WTC11 (cell line): ENCODE data around the gene SLU7. TPM values are rescaled to one million over a fixed set of nuclear protein-coding genes. Genes with fewer than 3 reads are reported as not detected.

Experiments used
- ATAC-seq: fragments of 200-7000 bp; cut with Tn5 transposase; 2 replicates; pipeline ENCODE4 v1.10.0; 2021; ENCODE audit warnings: mild to moderate bottlenecking, moderate library complexity
- CTCF ChIA-PET: fragments of 300-600 bp; sonication (Branson Sonifier 250); formaldehyde crosslinking; loops from one replicate; lab custom pipeline; 2021; ENCODE audit warnings: antibody characterized with exemption; lab: Charles Lee
- POLR2A ChIA-PET: fragments of 350-600 bp; sonication (Branson Sonifier 250); formaldehyde crosslinking; loops from one replicate; lab custom pipeline; 2021; ENCODE audit warnings: antibody characterized with exemption; lab: Charles Lee
- DNase-seq: peaks from one replicate; pipeline ENCODE4 v3.0.0; 2021; ENCODE audit warnings: low spot score
- H3K27ac Mint-ChIP-seq: 2 replicates; pipeline ENCODE4 v1.8.0; 2021; ENCODE audit warnings: mixed read lengths
- H3K27me3 Mint-ChIP-seq: 2 replicates; pipeline ENCODE4 v1.8.0; 2021; ENCODE audit warnings: low read depth, mild to moderate bottlenecking, moderate library complexity, mixed read lengths
- H3K36me3 Mint-ChIP-seq: 2 replicates; pipeline ENCODE4 v1.8.0; 2021; ENCODE audit warnings: mixed read lengths
- H3K4me1 Mint-ChIP-seq: 2 replicates; pipeline ENCODE4 v1.8.0; 2022; ENCODE audit warnings: mixed read lengths
- H3K4me3 Mint-ChIP-seq: 2 replicates; pipeline ENCODE4 v1.8.0; 2021; ENCODE audit warnings: mild to moderate bottlenecking, moderate library complexity, mixed read lengths
- H3K9me3 Mint-ChIP-seq: 2 replicates; pipeline ENCODE4 v1.8.0; 2021; ENCODE audit warnings: mixed read lengths
- ATF2 ChIP-seq: sonication (generic); formaldehyde crosslinking; IDR thresholded peaks from 2 replicates; pipeline ENCODE4 v1.8.1; 2022; ENCODE audit warnings: low read depth, missing genetic modification reagents, borderline replicate concordance
- CREM ChIP-seq: sonication (generic); formaldehyde crosslinking; IDR thresholded peaks from 2 replicates; pipeline ENCODE4 v1.8.1; 2022; ENCODE audit warnings: mild to moderate bottlenecking, missing genetic modification reagents, moderate library complexity
- HMGA2 ChIP-seq: fragments of 250-450 bp; sonication (Bioruptor Pico); IDR thresholded peaks from 2 replicates; pipeline ENCODE4 v1.4.0; 2021; ENCODE audit warnings: mild to moderate bottlenecking, moderate library complexity
- IRF2 ChIP-seq: sonication (generic); formaldehyde crosslinking; IDR thresholded peaks from 2 replicates; pipeline ENCODE4 v1.8.0; 2022; ENCODE audit warnings: low read depth, missing genetic modification reagents, borderline replicate concordance
- PRDM15 ChIP-seq: sonication (generic); formaldehyde crosslinking; IDR thresholded peaks from 2 replicates; pipeline ENCODE4 v1.8.0; 2022; ENCODE audit warnings: missing genetic modification reagents
- PRRX2 ChIP-seq: fragments of 250-450 bp; sonication (Bioruptor Pico); IDR thresholded peaks from 2 replicates; pipeline ENCODE4 v1.8.0; 2021; ENCODE audit warnings: mild to moderate bottlenecking
- ZNF121 ChIP-seq: sonication (generic); formaldehyde crosslinking; IDR thresholded peaks from 2 replicates; pipeline ENCODE4 v1.8.0; 2023; ENCODE audit warnings: missing genetic modification reagents
- ZNF396 ChIP-seq: fragments of 250-450 bp; sonication (Bioruptor Pico); IDR thresholded peaks from 2 replicates; pipeline ENCODE4 v1.8.0; 2021; ENCODE audit warnings: mild to moderate bottlenecking, moderate library complexity, borderline replicate concordance
- ZNF423 ChIP-seq: fragments of 250-450 bp; sonication (Bioruptor Pico); IDR thresholded peaks from 2 replicates; pipeline ENCODE4 v2.1.2; 2022; ENCODE audit warnings: mild to moderate bottlenecking, moderate library complexity
- total RNA-seq: library from RNA; stranded (reverse); gene quantifications from 3 replicates; pipeline ENCODE4 v1.2.3, GENCODE V29; 2021
- TF ChIP-seq, protein P1 (sequence below): sonication (generic); formaldehyde crosslinking; IDR thresholded peaks from 2 replicates; pipeline ENCODE4 v1.8.1; 2023; ENCODE audit warnings: mild to moderate bottlenecking, missing genetic modification reagents, moderate library complexity
- TF ChIP-seq, protein P2 (sequence below): sonication (generic); formaldehyde crosslinking; IDR thresholded peaks from 2 replicates; pipeline ENCODE4 v1.8.0; 2023; ENCODE audit warnings: missing genetic modification reagents, mild to moderate bottlenecking, borderline replicate concordance
- TF ChIP-seq, protein P3 (sequence below): fragments of 250-450 bp; sonication (Bioruptor Pico); IDR thresholded peaks from 2 replicates; pipeline ENCODE4 v1.8.0; 2021; ENCODE audit warnings: mild to moderate bottlenecking
- TF ChIP-seq, protein P4 (sequence below): sonication (generic); formaldehyde crosslinking; conservative IDR thresholded peaks from 2 replicates; pipeline ENCODE4 v1.8.1; 2023; ENCODE audit warnings: mild to moderate bottlenecking, low read depth, missing genetic modification reagents, moderate library complexity
- TF ChIP-seq, protein P5 (sequence below): fragments of 250-450 bp; sonication (Bioruptor Pico); IDR thresholded peaks from 2 replicates; pipeline ENCODE4 v2.1.2; 2022; ENCODE audit warnings: mild to moderate bottlenecking, moderate library complexity

The SLU7 gene
- total RNA-seq, 1 experiment from 2014 or later, result 32.5 TPM

DNA sequence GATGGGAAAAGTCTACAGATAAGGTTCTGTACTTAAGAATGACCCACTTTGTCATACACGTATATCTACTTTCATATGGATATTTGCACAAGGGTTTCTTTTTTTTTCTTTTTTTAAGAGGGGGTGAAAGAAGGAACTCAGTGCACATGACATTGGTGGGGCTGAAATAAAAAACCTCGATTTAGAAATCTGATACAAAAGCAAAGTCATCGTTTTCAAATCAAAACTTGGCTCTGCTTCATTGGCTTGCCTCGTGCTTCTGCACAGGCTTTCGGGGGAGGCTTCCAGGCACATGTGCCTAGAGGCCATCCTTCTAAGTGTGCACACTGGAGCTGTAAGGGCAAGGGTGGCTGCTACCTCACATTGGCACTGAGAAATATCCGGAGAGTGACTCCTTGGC lies 33.9 kb upstream of the SLU7 start:
- peaks cover 16% of the 10 kb centered on the region; the same call in 1 of the 2 replicates for H3K9me3 Mint-ChIP-seq
- H3K4me3 Mint-ChIP-seq, result no peak overlapping the region
- no peak overlapping the region for H3K27ac Mint-ChIP-seq
- TF ChIP-seq ZNF396 (CRISPR knock-in tag), result no peak
- no peaks in the 10 kb centered on the region for H3K36me3 Mint-ChIP-seq
- ChIA-PET CTCF (interaction anchor here (3.5 kb wide), 1 partner anchor 14 kb away, joined by 18 read pairs; no protein-coding TSS in a partner anchor), POLR2A (interaction anchor here (0.5 to 0.6 kb wide), 2 partner anchors 10 to 178 kb away, joined by 3 to 4 read pairs; no protein-coding TSS in a partner anchor)
- DNase-seq (no peak), ATAC-seq (no peak)
- H3K4me1 Mint-ChIP-seq, result no peaks in the 10 kb centered on the region
- no peaks in the 10 kb centered on the region; the same call in 1 of the 2 replicates for H3K27me3 Mint-ChIP-seq

- Mint-ChIP-seq H3K27ac (no peak overlapping the region), H3K36me3 (no peaks in the 10 kb centered on the region), H3K4me1 (no peaks in the 10 kb centered on the region), H3K27me3 (no peaks in the 10 kb centered on the region; the same call in 1 of the 2 replicates), H3K4me3 (no peak overlapping the region), H3K9me3 (peaks cover 18% of the 10 kb centered on the region; the same call in 1 of the 2 replicates)
- ChIA-PET POLR2A (interaction anchor here (0.5 kb wide), 1 partner anchor 178 kb away, joined by 3 read pairs; no protein-coding TSS in a partner anchor), CTCF (interaction anchor here (3.5 kb wide), 1 partner anchor 13 kb away, joined by 18 read pairs; no protein-coding TSS in a partner anchor)
- DNase-seq, result no peak
- TF ChIP-seq, protein P1, sequence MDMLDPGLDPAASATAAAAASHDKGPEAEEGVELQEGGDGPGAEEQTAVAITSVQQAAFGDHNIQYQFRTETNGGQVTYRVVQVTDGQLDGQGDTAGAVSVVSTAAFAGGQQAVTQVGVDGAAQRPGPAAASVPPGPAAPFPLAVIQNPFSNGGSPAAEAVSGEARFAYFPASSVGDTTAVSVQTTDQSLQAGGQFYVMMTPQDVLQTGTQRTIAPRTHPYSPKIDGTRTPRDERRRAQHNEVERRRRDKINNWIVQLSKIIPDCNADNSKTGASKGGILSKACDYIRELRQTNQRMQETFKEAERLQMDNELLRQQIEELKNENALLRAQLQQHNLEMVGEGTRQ (CRISPR knock-in tag), result no peak
- no peak for TF ChIP-seq HMGA2 (CRISPR knock-in tag)
- TF ChIP-seq IRF2 (CRISPR knock-in tag), result no peak
- no peak for ATAC-seq
Measured at GRCh38 chr5:160452036-160452435, 33.2 kb upstream of the SLU7 start.

DNA sequence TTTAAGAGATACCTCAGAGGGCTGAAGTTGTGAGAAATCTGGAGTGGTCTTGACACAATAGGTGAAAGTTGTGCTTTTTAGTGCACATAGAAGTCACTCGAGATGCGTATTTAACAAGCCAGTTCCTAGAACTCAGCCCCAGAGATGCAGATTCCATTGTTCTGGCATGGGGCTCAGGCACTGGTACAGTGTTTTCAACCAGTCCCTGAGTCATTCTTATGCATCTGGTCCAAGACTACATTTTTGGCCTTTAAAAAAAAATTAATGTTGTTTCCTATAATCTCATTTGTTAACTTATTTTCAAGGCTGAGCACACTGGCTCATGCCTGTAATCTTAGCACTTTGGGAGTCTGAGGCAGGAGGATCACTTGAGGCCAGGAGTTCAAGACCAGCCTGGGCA lies 32.4 kb upstream of the SLU7 start:
- DNase-seq (no peak), ATAC-seq (no peak)
- H3K9me3 Mint-ChIP-seq, result peaks cover 18% of the 10 kb centered on the region; the same call in 1 of the 2 replicates
- H3K4me3 Mint-ChIP-seq, result no peak overlapping the region
- H3K36me3 Mint-ChIP-seq, result no peaks in the 10 kb centered on the region
- H3K27me3 Mint-ChIP-seq, result no peaks in the 10 kb centered on the region; the same call in 1 of the 2 replicates
- no peak overlapping the region for H3K27ac Mint-ChIP-seq
- POLR2A ChIA-PET, result no interaction called here
- CTCF ChIA-PET, result interaction anchor here (3.5 kb wide), 1 partner anchor 12 kb away, joined by 18 read pairs; no protein-coding TSS in a partner anchor
- H3K4me1 Mint-ChIP-seq, result no peaks in the 10 kb centered on the region
- no peak for TF ChIP-seq PRDM15 (CRISPR knock-in tag)
- TF ChIP-seq, protein P2, sequence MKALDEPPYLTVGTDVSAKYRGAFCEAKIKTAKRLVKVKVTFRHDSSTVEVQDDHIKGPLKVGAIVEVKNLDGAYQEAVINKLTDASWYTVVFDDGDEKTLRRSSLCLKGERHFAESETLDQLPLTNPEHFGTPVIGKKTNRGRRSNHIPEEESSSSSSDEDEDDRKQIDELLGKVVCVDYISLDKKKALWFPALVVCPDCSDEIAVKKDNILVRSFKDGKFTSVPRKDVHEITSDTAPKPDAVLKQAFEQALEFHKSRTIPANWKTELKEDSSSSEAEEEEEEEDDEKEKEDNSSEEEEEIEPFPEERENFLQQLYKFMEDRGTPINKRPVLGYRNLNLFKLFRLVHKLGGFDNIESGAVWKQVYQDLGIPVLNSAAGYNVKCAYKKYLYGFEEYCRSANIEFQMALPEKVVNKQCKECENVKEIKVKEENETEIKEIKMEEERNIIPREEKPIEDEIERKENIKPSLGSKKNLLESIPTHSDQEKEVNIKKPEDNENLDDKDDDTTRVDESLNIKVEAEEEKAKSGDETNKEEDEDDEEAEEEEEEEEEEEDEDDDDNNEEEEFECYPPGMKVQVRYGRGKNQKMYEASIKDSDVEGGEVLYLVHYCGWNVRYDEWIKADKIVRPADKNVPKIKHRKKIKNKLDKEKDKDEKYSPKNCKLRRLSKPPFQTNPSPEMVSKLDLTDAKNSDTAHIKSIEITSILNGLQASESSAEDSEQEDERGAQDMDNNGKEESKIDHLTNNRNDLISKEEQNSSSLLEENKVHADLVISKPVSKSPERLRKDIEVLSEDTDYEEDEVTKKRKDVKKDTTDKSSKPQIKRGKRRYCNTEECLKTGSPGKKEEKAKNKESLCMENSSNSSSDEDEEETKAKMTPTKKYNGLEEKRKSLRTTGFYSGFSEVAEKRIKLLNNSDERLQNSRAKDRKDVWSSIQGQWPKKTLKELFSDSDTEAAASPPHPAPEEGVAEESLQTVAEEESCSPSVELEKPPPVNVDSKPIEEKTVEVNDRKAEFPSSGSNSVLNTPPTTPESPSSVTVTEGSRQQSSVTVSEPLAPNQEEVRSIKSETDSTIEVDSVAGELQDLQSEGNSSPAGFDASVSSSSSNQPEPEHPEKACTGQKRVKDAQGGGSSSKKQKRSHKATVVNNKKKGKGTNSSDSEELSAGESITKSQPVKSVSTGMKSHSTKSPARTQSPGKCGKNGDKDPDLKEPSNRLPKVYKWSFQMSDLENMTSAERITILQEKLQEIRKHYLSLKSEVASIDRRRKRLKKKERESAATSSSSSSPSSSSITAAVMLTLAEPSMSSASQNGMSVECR (CRISPR knock-in tag), result no peak
- no peak for TF ChIP-seq ZNF423 (CRISPR knock-in tag)
- TF ChIP-seq, protein P3, sequence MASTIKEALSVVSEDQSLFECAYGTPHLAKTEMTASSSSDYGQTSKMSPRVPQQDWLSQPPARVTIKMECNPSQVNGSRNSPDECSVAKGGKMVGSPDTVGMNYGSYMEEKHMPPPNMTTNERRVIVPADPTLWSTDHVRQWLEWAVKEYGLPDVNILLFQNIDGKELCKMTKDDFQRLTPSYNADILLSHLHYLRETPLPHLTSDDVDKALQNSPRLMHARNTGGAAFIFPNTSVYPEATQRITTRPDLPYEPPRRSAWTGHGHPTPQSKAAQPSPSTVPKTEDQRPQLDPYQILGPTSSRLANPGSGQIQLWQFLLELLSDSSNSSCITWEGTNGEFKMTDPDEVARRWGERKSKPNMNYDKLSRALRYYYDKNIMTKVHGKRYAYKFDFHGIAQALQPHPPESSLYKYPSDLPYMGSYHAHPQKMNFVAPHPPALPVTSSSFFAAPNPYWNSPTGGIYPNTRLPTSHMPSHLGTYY (CRISPR knock-in tag), result no peak
- TF ChIP-seq ZNF121 (CRISPR knock-in tag), result no peak
- no peak for TF ChIP-seq ATF2 (CRISPR knock-in tag)
- TF ChIP-seq CREM (CRISPR knock-in tag), result no peak
- no peak for TF ChIP-seq PRRX2
- TF ChIP-seq, protein P4, sequence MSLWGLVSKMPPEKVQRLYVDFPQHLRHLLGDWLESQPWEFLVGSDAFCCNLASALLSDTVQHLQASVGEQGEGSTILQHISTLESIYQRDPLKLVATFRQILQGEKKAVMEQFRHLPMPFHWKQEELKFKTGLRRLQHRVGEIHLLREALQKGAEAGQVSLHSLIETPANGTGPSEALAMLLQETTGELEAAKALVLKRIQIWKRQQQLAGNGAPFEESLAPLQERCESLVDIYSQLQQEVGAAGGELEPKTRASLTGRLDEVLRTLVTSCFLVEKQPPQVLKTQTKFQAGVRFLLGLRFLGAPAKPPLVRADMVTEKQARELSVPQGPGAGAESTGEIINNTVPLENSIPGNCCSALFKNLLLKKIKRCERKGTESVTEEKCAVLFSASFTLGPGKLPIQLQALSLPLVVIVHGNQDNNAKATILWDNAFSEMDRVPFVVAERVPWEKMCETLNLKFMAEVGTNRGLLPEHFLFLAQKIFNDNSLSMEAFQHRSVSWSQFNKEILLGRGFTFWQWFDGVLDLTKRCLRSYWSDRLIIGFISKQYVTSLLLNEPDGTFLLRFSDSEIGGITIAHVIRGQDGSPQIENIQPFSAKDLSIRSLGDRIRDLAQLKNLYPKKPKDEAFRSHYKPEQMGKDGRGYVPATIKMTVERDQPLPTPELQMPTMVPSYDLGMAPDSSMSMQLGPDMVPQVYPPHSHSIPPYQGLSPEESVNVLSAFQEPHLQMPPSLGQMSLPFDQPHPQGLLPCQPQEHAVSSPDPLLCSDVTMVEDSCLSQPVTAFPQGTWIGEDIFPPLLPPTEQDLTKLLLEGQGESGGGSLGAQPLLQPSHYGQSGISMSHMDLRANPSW, result no peak
- TF ChIP-seq, protein P5, sequence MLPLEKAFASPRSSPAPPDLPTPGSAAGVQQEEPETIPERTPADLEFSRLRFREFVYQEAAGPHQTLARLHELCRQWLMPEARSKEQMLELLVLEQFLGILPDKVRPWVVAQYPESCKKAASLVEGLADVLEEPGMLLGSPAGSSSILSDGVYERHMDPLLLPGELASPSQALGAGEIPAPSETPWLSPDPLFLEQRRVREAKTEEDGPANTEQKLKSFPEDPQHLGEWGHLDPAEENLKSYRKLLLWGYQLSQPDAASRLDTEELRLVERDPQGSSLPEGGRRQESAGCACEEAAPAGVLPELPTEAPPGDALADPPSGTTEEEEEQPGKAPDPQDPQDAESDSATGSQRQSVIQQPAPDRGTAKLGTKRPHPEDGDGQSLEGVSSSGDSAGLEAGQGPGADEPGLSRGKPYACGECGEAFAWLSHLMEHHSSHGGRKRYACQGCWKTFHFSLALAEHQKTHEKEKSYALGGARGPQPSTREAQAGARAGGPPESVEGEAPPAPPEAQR (CRISPR knock-in tag), result no peak
